GM21576 (cell line): ENCODE results near the gene DOK7.

ENCODE experiments used
- ATAC-seq: cut with Tn5 transposase; IDR thresholded peaks from one replicate; pipeline ENCODE4 v1.9.1; 2021; ENCODE audit warnings: mild to moderate bottlenecking, moderate library complexity; ENCODE audit not compliant: unreplicated experiment

Gene DOK7

GRCh38 chr4:3485011-3485791 lies 22.1 kb downstream of the DOK7 start:
- no peak for ATAC-seq

DNA sequence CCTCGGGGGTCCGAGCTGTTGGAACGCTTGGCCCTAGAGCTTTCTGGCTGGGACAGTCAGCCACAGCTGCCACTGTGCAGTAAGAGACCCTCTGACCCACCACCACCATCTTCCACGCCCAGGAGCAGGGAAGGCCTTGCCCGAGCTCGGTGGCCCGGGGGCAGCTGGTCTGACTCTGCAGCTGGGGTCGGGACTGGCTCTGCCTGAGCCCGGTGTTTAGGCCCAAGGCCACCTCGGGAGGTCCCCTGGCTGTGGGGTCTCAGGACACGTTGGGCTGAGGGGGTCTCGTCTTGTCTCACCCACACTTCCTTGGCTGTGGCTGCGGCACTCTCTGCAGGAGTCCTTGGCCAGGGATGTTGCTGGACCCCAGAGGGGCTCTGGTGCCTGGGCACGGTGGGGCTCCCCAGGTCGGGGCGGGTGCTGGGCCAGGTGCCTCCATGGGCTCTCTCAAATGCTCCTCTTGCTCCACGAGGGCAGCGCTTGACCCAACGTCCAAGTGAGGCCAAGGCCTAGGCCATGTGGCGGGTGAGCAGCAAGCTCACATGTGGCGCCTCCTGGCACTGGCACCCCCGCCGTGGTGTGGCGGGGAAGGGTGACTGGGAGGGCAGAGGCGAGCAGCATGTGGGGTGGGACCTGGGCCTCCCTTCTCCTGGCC lies 22.9 kb downstream of the DOK7 start:
- ATAC-seq = no peak

- no peak for ATAC-seq
Observed at GRCh38 chr4:3486541-3487540, 23.7 kb downstream of the DOK7 start.

DNA sequence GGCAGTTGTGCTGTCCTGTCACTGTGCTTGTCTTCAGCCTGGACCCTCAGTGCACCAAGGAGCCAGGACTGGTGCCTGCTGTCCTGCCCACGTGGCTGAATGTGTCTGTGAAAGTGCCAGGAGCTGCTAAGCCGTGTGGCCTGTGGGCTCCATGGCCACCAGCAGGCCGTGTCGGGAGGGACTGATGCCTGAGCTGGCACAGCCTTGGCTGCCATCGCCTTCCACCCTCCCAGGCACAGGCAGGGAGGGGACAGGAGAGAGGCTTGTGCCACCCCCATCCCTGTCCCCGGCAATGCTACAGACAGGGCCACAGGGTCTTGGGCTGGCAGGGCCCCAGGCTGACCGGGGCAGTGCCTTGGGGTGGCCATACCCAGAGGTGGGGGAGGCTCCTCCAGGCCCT lies 24.8 kb downstream of the DOK7 start:
- ATAC-seq = no peak

- no peak for ATAC-seq
Observed at GRCh38 chr4:3488820-3489219, 25.7 kb downstream of the DOK7 start.

- no peak for ATAC-seq
Observed at GRCh38 chr4:3489451-3489962, 26.4 kb downstream of the DOK7 start.

- ATAC-seq = no peak
Observed at GRCh38 chr4:3491681-3492405, 28.7 kb downstream of the DOK7 start.

DNA sequence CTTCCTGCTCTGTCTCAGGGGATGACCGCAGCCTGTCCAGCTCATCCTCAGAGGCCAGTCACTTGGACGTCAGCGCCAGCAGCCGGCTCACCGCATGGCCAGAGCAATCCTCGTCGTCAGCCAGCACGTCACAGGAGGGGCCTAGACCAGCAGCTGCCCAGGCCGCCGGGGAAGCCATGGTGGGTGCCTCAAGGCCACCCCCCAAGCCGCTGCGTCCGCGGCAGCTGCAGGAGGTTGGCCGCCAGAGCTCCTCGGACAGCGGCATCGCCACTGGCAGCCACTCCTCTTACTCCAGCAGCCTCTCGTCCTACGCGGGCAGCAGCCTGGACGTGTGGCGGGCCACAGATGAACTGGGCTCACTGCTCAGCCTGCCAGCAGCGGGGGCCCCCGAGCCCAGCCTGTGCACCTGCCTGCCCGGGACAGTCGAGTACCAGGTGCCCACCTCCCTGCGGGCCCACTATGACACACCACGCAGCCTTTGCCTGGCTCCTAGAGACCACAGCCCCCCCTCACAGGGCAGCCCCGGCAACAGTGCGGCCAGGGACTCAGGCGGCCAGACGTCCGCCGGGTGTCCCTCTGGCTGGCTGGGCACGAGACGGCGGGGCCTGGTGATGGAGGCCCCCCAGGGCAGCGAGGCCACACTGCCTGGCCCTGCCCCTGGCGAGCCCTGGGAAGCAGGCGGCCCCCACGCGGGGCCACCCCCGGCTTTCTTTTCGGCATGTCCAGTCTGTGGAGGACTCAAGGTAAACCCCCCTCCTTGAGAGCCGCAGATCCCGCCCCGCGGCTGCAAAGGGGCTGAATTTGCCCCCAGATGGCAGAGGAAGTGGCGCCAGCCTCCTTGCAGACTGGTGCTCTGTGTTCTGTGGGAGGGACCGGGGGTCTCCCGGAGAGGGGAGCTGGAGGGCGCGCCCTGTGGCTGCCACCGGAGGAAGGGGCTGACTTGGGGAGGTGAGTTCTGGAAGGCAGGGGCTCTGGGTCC lies 29.9 kb downstream of the DOK7 start:
- no peak for ATAC-seq

DNA sequence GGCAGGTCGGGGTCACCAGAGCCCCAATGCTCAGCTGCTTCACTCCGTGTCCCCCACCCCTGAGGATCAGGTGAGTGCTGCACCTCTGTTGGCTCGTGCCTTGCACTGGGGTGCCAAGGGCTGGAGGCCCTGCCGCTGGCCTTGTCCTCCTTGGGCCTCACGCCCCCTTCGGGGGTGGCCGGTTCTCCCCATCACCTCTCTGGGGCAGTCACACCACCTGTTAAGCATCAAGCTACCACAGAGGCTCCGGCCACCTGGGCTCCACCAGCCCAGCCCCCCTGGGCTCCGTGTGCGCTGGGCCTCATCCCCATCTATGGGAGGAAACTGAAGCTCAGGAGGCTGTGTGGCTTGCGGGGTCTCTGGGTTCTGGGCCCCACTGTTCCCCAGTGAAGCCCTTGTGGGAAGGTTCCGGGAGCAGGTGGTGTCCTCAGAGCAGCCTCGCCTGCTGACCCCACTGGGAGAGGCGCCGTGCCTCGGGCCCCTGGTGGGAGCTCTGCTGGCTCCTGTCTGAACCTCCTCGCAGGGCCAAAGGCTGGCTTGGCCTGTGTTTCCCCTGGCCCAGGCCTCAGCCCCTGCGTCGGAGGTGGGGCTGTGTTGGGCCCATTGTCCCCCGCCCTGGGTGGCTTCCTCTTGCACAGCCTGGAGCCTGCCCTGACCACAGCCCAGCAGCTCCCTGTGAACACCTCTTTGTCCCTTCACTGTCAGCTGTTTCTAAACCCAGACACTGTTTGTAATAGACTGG lies 30.8 kb downstream of the DOK7 start:
- no peak for ATAC-seq

DNA sequence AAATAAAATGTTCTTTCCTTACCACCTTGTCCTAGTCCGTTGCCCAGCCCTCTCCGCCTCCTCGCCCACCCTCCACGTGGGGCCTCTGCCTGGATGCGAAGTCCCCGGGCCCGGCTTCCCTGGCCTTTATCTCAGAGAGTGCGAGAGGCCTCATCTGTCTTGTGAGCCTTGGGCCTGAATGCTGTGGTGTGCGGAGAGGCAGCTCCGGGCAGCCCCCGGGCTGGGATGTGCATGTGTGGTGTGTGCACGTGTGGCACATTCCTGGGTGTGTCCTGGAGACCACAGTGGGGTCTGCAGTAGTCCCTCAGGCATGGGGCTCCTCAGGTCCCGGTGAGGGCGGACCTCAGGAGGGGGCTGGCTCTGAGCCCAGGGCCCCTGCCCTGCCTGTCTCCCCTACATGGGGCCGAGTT lies 31.4 kb downstream of the DOK7 start:
- no peak for ATAC-seq

GRCh38 chr4:3495204-3495975 lies 32.3 kb downstream of the DOK7 start:
- ATAC-seq = no peak

DNA sequence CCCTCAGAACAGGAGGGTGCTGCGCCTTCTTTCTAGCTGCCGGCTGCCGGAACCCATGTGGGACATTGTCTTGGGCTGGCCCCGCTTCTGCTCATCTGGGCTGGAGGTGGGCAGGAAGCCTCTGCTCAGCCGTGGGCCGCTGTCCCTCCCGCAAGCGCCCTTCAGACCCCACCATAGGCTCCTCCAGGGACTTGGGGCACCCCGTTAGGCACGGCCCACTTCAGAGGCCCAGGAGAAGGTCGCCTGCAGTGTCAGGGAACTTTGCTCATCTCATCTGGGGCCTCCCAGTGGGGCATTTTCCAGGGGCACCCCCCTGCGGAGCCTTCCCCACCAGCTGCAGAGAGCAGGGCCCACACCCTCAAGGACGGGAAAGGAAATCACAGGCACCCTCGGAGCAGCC lies 32.9 kb downstream of the DOK7 start:
- ATAC-seq = no peak

GRCh38 chr4:3497095-3497494 lies 34.0 kb downstream of the DOK7 start:
- no peak for ATAC-seq

DNA sequence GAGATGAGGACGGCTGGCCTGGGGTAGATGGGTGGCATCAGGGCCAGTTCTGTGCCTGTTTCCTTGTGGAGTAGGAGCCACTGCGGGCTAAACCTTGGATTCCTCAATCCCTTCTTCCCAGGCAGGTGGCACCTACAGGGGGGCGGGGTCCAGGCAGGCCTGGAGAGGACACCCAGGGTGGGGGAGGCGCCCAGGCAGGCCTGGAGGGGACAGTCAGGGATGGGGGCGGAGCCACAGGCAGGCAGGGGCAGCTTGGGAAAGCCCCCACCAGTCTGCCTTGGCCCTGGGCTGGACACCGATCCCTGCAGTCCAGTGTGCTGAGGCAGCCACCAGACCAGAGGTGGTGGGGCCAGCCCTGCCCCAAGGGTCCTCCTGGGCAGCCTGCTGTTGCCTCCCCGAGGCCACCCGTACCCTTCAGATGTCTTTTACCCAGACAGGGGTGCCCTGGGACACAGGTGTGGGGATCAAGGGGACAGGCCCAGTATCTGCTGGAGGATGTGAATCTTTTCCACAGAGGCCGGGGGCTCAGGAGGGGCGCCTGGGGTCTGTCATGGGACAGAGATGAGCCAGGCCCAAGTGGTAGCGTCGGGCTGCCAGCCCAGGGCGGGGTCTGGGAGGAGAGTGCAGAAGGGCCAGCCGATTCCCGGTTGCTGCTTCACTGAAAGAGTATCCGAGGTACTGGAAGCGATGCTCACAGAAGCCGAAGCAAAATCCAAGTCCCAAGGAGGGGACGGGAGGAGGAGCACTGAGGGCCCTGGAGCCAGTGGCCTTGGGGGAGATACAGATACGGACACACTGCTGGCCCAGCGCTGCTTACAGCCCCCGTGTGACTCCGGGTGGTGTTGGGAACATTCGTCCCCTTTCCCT lies 34.6 kb downstream of the DOK7 start:
- no peak for ATAC-seq

DNA sequence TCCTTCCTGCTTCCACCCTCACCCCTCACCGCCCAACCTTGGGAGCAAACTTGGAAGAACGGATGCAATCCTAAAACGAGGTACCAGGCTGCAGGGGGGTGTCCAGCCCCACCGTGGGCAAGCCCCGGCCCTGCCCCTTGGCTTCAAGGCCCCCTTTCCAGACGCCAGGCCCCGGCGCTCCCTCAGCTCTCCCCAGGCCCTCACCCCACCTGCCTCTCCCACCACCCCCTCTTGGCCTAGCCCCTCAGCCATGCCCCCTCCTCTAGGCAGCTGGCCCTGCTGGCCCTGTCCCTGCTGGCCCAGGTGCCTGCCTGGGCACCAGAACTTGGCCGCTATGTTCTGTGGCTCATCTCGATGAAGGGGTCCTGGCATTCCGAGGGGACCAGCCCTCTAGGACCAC lies 35.3 kb downstream of the DOK7 start:
- ATAC-seq = no peak

GRCh38 chr4:3498901-3499510 lies 35.9 kb downstream of the DOK7 start:
- ATAC-seq = no peak

GRCh38 chr4:3499710-3500109 lies 36.6 kb downstream of the DOK7 start:
- no peak for ATAC-seq
